GM12872 (cell line): ENCODE data around the gene FRZB.

ENCODE experiments used
- TF ChIP-seq, protein P1 (sequence below): IDR thresholded peaks from 3 replicates; pipeline ENCODE4 v1.5.1; 2011; ENCODE audit warnings: low read depth, mild to moderate bottlenecking, low read length, moderate library complexity; ENCODE audit not compliant: insufficient read depth

Gene FRZB

GRCh38 chr2:182910965-182911364 lies 44.5 kb upstream of the FRZB start:
- TF ChIP-seq, protein P1, sequence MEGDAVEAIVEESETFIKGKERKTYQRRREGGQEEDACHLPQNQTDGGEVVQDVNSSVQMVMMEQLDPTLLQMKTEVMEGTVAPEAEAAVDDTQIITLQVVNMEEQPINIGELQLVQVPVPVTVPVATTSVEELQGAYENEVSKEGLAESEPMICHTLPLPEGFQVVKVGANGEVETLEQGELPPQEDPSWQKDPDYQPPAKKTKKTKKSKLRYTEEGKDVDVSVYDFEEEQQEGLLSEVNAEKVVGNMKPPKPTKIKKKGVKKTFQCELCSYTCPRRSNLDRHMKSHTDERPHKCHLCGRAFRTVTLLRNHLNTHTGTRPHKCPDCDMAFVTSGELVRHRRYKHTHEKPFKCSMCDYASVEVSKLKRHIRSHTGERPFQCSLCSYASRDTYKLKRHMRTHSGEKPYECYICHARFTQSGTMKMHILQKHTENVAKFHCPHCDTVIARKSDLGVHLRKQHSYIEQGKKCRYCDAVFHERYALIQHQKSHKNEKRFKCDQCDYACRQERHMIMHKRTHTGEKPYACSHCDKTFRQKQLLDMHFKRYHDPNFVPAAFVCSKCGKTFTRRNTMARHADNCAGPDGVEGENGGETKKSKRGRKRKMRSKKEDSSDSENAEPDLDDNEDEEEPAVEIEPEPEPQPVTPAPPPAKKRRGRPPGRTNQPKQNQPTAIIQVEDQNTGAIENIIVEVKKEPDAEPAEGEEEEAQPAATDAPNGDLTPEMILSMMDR = no peak

DNA sequence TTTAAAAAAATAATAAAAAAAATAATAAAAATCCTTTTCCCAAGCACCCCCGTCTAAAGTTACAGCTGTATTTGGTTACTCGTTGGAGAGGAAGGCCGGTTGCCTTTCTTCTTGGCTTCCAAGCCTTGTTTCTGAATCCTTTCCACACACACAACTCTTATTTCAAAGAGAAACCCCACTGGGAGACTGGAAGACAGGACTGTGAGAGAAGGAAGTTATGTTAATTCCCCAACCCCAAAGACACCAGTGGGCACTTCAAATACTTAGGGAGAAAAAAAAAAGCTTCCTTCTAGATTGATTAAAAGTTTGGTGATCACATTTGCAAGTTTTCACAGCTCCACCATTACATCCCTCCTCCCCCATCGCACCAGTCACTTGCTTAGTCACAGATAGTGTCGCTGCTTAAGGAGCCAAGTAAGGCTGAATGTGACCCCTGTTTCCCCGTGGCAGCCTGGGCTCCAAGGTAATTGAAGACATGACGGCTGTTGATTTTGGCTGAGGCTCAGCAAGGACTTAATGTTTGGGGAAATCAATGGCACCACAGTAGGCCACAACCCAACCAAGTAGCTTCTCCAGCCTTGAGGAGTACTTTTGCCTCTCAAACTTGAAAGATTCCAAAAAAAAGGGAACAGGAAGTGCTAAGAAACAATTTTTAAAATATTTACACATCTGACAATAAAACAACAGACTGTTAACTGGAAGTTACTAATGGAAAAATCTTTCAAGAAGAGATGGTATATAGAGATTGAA lies 40.8 kb upstream of the FRZB start:
- TF ChIP-seq, protein P1 = no peak

DNA sequence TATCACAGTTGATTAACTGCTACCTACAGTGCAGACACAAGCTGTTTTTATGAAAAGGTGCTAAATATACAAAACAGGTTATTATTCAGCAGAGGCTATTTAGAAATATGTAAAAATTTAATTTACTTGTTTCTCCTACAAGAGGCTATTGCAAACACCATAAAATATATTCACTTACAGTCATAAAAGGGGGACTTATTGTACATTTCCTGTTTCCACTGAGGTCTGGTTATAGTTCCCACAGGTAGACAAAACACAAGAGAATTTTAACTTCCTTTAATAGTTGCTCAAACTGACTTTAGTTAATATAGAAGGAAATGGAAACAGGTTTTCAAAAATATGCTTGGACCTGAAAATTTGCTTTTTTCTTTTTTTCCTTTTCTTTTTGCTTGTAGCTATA lies 40.0 kb upstream of the FRZB start:
- TF ChIP-seq, protein P1 = no peak

GRCh38 chr2:182904844-182905243 lies 38.4 kb upstream of the FRZB start:
- TF ChIP-seq, protein P1 = no peak

GRCh38 chr2:182903566-182903965 lies 37.1 kb upstream of the FRZB start:
- TF ChIP-seq, protein P1 = no peak

DNA sequence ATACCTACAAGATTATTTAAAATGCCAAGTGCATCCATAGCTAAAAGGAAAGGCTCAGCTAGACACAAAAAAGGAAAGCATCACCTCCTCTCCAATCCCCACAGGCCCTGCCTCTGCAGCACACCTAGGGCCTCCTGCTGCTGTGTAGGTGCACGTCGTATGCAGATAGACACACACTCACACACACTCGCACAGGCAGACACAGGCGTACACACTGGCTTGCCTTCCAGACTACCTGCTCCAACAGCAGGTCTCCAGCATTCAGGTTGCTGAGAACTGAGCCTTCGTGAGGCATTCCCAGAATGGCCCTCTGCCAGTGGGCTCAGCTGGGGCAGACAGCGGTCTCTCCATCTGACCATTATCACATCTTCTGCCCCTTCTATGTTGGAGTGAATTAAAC lies 35.3 kb upstream of the FRZB start:
- TF ChIP-seq, protein P1 = no peak

DNA sequence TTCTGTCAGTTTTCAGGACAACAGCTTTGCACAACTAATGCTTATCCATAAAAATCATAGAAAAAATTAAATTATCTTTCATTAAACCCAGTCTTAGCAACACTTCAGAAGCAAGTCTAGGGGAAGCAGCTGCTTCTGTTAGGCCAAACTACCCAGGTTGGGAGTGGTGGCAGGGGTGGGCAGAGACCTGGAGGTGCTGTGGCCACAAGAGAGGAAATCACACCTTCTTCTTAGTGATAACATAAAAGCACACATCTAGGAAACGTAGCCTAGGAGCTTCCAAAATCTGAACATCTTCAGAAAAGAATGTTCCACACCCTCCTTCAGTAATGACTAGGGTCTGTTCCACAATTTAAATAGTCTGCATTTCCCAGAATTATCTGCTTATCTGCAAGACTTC lies 32.3 kb upstream of the FRZB start:
- TF ChIP-seq, protein P1 = no peak
